ENCODE data around the gene UNK.

- TF ChIP-seq, protein P1, sequence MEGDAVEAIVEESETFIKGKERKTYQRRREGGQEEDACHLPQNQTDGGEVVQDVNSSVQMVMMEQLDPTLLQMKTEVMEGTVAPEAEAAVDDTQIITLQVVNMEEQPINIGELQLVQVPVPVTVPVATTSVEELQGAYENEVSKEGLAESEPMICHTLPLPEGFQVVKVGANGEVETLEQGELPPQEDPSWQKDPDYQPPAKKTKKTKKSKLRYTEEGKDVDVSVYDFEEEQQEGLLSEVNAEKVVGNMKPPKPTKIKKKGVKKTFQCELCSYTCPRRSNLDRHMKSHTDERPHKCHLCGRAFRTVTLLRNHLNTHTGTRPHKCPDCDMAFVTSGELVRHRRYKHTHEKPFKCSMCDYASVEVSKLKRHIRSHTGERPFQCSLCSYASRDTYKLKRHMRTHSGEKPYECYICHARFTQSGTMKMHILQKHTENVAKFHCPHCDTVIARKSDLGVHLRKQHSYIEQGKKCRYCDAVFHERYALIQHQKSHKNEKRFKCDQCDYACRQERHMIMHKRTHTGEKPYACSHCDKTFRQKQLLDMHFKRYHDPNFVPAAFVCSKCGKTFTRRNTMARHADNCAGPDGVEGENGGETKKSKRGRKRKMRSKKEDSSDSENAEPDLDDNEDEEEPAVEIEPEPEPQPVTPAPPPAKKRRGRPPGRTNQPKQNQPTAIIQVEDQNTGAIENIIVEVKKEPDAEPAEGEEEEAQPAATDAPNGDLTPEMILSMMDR (IDR thresholded peaks at IDR 0.05), result no peak
- TF ChIP-seq POLR2A (IDR thresholded peaks at IDR 0.05), result no peak
Measured at GRCh38 chr17:75756451-75757085, 28.0 kb upstream of the UNK start.
